NCI-H510A (cell line): ENCODE measurements around the gene ASB1.
A peak's percentile ranks its signal among the peaks of the same experiment; 100 is the strongest.
"Not testable (repeated sequence)": the region's sequence is repeated elsewhere in the genome, so short reads cannot be mapped to it uniquely, and the experiment has no call there.

ENCODE experiments used
- DNase-seq: peaks from one replicate; lab custom pipeline; 2025; lab: John Stamatoyannopoulos, UW

ASB1 gene

DNA sequence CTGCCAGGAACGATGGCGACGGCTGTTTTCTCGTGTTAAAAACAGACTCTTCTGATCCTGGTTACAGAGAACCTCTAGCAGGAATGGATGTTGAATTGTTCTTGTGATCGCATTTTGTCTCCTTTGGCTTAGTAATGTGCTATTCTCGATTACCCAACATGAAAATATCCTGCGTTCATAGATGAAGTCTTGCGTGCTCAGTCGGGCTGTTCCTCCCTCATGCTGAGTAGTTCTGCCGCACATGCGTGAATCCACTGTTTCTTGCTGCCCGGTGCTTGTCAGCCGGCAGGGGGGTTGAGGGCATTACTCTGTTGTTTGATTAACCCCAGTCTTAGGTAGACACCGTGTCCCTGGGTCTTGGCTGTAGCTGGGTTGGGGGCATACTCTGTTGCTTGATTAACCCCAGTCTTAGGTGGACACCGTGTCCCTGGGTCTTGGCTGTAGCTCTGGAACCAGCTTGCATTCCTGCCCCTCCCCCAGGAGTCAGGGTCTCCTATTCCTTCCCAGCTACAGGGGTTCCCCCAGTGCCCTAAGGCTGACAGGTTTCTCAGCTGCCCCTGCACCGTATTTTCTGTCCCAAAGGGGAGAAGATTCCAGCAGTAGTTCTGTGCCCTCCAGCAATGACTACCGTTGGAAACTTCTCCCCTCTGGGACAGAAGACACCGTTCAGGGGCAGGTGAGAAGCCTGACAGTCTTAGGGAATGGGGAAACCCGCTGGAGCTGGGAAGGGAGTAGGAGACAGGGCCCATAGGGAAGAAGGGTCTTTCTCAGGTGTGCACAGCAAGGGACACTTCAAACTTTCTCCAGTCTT lies 22.1 kb upstream of the ASB1 start:
- peak; percentile 46 for DNase-seq

- DNase-seq: not testable (repeated sequence)
These were observed 21.5 kb upstream of the ASB1 start for GRCh38 chr2:238405217-238405555.

DNA sequence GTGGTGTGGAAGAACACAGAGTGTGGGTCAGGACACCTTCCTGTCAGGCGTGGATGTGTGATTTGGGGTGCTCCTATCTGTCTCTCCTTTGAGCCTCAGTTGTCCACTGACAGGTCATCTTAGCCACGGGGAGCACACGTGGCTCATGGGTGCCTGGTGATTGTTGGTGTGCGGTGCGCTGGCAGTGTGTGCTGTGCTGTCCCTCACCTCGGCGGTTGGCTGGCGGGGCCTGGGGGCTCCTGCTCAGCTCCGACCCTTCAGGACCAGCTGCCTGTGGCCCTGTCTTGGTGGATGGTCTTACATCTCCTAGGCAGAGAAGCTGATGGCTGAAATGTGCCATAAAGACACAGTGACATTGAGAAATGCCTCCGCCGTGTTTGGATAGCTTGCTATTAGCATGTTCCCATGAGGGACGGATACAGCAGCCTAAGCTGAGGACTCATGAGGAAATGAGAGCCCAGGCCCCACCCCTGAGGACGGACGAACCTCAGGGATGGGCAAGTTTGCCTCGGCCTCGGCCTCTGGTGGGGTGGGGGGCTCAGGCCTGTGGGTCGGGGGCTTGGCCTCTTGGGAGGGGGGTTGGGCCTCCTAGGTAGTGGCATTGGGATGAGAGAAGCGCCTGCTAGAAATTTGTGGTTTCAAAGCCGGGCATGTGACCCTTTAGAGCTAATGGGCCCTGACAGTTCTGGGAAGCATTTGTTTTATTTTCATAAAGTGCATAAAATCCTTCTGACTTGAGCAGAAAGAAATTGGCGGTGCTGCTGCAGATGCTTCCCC lies 20.3 kb upstream of the ASB1 start:
- DNase-seq: no peak

GRCh38 chr2:238406998-238407285 lies 19.8 kb upstream of the ASB1 start:
- no peak for DNase-seq

DNA sequence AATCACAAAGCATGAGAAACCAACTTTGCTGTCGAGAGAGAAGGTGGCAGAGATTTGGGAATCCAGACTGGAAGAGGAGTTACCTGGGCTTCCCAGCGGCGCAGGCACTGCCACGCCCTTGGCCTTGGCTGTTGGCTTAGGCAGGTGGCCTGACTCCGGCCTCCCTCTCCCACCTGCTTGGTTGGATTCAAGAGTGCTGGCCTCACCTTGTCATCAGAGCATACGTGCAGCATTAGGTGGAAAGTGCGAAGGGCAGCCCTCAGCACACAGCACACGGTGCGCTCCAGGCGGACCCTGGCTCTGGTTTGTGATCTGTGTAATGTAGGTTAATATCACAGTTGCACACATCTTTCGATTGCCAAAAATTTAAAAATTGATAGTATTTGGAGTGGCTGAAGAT lies 19.2 kb upstream of the ASB1 start:
- DNase-seq: peak; percentile 49

GRCh38 chr2:238408615-238409340 lies 17.9 kb upstream of the ASB1 start:
- DNase-seq: no peak

DNA sequence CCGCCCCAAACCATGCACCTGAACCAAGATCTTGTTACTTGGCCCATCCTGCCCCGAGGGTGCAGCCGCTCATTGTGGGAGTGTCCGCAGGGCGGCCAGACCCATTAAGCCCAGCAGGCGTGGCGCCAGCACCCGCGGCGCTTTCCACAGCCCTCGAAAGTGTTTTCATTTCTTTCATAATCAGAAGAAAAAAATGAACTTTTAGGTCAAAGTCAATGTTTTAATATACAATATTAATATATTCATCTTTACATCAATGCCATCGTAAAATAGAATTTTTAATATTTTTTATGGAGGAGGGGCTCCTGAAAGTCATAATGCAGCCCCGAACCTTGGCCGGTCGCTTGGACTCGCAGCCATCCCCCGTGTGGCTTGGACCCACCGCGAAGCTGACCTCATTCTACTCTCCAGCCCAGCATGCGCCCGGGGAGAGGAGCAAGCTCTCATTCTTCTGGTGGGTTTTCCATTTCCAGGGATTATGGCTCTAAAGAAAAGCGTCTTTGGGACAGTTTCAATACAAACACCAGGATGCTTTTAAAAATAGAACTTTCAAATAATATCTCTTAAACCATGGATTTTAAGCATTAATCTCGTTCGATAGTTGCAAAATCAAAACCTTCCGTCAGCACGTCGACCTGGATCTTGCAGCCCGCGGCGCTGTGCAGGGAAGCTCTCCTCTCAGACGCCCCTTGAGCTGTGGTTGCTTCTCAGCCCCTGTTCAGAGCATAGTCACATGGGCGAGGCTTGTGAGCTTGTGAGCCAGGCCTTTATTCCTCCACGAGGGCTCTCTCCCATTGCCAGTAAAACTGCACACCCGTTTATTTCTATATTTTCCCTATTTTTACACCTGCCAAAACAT lies 17.2 kb upstream of the ASB1 start:
- no peak for DNase-seq

GRCh38 chr2:238412067-238412767 lies 14.5 kb upstream of the ASB1 start:
- no peak for DNase-seq

- DNase-seq: no peak
These were observed 13.4 kb upstream of the ASB1 start for GRCh38 chr2:238413368-238413767.

- peak; percentile 83 for DNase-seq
These were observed 11.5 kb upstream of the ASB1 start for GRCh38 chr2:238415036-238415764.

GRCh38 chr2:238415893-238416292 lies 10.8 kb upstream of the ASB1 start:
- no peak for DNase-seq

DNA sequence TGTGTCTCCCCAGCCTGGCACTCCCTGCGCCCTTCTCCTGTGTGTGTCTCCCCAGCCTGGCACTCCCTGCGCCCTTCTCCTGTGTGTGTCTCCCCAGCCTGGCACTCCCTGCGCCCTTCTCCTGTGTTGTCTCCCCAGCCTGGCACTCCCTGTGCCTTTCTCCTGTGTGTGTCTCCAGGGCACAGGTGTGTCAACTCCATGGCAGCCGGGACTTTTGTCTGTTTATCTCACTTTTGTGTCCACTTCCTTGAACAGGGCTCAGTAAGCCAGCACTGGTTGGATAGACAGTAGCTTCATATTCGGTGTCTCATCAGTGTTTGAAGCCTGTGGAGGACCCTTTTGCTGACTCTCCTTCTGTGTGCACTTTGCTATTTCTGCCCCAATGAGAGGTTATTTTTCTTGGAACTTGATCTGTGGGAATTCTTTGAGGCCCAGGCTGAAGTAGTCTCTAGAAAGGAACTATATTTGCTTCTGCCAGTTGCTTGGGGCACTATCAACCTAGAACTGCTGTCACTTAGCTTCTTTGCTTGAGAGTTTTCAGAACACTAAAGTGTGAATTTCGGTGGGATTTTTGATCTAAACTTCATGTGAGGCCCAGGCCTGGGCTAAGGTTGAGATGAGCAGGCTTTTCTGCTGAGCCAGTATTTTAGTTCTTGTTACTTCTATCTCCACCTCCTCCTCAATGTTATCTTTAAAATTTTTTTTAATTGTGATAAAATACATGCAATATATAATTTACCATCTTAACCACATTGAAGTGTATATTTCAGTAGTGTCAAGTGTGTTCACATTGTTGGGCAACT lies 8.3 kb upstream of the ASB1 start:
- DNase-seq: no peak

DNA sequence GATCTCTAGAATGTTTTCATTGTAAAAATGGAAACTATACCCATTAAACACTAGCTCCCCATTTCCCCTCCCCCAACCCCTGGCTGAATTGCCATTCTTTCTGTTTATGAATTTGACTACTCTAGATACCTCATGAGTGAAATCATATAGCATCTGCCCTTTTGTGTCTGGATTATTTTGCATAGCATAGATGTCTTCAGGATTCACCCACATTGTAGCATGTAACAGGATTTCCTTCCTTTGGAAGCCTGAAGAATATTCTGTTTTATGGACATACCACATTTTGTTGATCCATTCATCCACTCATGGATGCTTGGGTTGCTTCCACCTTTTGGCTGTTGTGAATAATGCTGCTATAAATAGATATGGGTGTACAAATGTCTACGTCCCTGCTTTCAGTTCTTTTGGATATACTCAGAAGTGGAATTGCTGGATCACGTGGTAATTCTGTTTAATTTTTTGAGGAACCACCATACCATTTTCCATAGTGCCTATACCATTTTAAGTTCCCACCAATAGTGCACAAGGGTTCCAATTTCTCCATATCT lies 7.7 kb upstream of the ASB1 start:
- no peak for DNase-seq

GRCh38 chr2:238420442-238420841 lies 6.3 kb upstream of the ASB1 start:
- no peak for DNase-seq

DNA sequence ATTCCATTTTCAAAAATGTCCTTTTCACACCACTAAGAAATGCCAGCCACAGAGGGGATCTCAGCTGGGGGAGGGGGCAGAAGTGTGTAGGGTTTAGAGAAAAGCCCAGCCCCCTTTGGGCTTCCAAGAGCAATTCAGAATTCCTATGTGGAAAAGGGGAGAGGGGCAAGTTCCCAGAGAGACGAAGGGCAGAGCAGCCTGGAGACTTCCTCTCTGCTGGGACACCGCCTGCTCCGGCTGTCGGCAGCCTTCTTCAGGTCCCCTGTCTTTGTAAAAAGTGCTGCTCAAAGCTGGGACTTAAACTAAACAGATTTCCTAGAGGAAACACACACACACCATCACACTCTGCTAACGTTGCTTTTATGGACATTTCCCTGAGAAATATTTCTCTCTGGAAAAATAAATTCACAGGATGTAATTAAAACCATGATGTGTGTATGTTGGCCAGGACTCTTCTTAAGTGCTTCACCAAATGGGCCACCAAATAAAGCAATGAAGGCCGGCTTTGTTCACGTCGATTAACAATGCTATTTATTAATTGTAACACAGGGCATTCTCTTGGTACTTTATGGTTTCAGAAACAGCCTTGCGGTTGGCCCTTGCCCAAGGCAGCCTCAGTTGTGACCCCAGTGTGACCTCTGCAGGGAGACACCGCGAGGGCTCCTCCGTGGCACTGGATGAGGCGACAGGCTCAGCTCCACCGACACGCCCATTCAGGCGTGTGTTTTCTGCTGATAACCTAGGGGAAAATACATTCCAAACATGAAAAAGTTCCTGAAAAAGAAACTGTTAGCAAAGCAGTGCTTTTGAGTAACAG lies 5.6 kb upstream of the ASB1 start:
- DNase-seq: no peak

DNA sequence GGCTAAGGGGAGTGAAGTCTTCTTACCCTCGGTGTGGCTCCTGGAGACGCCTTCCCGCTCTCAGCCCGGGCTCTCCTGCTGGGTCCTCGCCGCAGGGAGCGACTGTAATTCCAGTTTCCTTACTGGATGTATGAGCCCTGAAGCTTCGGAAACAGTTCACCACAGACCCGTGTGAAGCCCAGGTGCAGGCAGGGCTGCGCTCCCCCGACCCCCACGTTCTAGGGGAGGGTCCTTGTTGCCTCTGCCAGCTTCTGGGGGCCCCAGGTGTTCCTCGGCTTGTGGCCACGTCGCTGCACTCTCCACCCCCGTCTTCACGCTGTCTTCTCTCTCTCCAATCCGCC lies 5.1 kb upstream of the ASB1 start:
- no peak for DNase-seq

DNA sequence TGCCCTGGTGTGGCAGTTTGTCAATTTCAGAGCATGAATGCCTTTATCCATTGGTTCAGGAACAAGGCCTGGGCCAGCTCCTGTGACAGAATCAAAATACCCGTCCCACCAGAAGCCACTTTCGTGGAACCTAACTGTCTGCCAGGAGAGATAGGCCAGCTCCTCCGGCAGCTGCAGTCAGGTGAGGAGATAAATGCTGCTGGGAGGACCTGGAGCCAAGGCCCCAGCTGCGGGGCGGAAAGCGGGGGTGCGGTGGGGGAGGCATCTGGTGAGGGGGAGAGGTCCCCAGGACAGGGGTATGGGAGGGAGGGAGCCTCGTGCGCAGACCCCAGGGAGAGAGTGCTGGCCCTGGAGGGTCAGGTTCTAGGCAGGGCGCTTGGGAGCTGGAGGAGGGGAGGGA lies 4.4 kb upstream of the ASB1 start:
- DNase-seq: no peak

DNA sequence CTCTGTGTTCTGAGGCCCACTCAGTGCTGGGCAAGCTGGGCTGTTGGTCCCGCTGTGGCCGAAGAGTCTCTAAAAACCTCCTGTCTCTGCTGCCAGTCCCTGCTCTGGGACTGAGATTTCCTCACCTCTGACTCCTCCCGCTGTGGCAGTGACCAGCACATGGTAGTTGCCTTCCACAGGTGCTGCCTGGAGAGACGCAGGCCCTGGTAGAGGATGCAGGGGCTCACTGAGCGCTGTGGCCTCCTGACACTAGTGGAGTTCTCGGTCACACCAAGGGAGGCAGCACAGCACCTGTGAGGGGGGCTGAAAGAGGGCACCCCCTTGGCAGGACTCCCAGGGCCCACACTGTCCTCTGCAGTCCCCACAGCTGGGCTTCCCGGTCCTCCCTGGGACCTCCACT lies 3.8 kb upstream of the ASB1 start:
- no peak for DNase-seq
